ENCODE results near the gene GREB1. TPM values are rescaled to one million over a fixed set of nuclear protein-coding genes. Genes with fewer than 3 reads are reported as not detected.

The GREB1 gene
- total RNA-seq, 2 donors from 2014 or later = 3.1 to 7.6 TPM

DNA sequence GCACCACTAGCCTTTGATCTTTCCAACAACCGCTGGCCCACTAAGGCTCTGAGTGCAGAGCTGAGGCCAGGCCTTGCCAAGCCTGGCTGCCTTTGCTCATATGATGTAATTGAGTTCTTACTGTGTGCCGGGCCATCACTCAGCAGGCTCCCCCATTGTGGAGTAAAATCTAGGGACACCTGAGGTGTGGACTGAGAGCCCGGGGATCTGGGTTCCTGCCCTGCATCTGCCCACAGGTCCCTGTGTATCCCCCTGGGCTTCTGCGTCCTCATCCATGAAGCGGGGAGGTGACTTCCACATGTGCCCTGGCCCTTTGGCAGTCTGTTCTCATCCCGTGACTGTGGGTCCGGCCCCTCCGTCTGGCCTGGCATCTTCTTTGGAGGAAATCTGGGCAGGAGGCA is 33.8 kb downstream of the GREB1 start:
- H3K36me3 ChIP-seq = no peaks in the 10 kb centered on the region
- H3K4me3 ChIP-seq = no peak overlapping the region
- H3K4me1 ChIP-seq = no peaks in the 10 kb centered on the region
- no peaks in the 10 kb centered on the region for H3K27me3 ChIP-seq
- no peak overlapping the region for H3K27ac ChIP-seq
- TF ChIP-seq, protein P1, sequence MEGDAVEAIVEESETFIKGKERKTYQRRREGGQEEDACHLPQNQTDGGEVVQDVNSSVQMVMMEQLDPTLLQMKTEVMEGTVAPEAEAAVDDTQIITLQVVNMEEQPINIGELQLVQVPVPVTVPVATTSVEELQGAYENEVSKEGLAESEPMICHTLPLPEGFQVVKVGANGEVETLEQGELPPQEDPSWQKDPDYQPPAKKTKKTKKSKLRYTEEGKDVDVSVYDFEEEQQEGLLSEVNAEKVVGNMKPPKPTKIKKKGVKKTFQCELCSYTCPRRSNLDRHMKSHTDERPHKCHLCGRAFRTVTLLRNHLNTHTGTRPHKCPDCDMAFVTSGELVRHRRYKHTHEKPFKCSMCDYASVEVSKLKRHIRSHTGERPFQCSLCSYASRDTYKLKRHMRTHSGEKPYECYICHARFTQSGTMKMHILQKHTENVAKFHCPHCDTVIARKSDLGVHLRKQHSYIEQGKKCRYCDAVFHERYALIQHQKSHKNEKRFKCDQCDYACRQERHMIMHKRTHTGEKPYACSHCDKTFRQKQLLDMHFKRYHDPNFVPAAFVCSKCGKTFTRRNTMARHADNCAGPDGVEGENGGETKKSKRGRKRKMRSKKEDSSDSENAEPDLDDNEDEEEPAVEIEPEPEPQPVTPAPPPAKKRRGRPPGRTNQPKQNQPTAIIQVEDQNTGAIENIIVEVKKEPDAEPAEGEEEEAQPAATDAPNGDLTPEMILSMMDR (IDR thresholded peaks at IDR 0.05) = no peak
- H3K9me3 ChIP-seq = no peaks in the 10 kb centered on the region
- no peak for DNase-seq (ENCODE audit: low spot score)

DNA sequence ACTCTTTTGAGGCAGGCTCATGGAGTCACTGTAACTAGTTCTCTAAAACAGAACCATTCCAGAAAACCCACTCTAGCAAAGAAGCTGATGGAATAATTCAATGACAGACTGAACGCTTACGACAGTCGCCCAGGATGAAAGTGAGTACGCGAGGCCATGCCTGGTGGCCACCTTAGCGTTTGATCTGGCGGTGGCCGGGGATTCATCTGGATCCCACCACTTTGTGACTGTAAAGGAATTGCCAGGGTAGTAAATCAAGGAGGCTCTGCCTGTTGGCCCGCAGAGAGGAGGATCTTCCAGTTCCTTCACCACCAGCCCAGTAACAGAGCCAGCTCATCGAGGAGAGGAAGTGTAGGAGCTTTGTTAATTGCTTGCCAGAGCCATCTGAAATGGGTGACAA is 34.6 kb downstream of the GREB1 start:
- no peak for DNase-seq (ENCODE audit: low spot score)
- no peaks in the 10 kb centered on the region for H3K9me3 ChIP-seq
- TF ChIP-seq, protein P1 (IDR thresholded peaks at IDR 0.05) = no peak
- H3K27ac ChIP-seq = no peak overlapping the region
- no peaks in the 10 kb centered on the region for H3K4me1 ChIP-seq
- H3K27me3 ChIP-seq = no peaks in the 10 kb centered on the region
- no peaks in the 10 kb centered on the region for H3K36me3 ChIP-seq
- H3K4me3 ChIP-seq = no peak overlapping the region

DNA sequence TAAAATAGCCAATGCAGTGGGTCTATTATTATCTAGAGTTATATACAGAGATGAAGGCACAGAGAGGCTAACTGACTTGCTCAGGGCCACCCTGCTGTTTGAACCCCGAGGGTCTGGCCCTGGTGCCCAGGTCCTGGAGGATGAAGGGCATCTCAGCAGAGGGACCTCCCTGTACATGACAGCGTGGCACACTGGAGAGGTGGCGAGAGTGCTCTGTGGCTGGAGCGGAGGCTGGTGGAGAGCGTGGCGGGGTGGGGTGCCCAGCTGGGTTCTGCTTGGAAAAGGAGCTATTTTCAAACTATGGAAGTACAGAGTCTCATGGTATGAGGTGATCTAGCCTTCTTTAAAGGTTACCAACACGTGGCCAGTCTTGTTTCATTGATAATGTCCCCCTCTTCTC is 35.8 kb downstream of the GREB1 start:
- H3K27ac ChIP-seq = no peak overlapping the region
- no peaks in the 10 kb centered on the region for H3K36me3 ChIP-seq
- TF ChIP-seq, protein P1 (IDR thresholded peaks at IDR 0.05) = no peak
- no peaks in the 10 kb centered on the region for H3K27me3 ChIP-seq
- no peak overlapping the region for H3K4me3 ChIP-seq
- H3K4me1 ChIP-seq = no peaks in the 10 kb centered on the region
- DNase-seq (ENCODE audit: low spot score) = no peak
- no peaks in the 10 kb centered on the region for H3K9me3 ChIP-seq

DNA sequence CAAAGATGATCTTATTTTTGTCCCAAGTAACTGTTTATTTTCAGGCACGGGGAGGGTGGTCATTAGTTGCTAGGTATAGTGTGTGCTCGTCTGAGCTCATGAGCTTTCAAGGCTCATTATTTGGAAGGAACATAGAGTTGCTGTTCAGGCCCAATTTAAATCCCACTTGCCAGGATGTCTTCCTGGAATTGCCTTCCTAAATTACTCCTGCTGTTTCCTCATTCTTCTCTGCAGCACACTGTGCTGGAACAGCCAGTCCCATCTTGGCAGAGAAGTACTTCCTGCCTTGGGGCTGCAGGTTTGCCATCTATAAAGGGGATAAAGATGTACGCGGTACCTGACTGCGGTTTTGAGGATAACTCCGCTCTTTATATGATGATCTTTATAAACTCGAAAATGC is 37.3 kb downstream of the GREB1 start:
- H3K36me3 ChIP-seq = no peaks in the 10 kb centered on the region
- no peaks in the 10 kb centered on the region for H3K27me3 ChIP-seq
- no peak for DNase-seq (ENCODE audit: low spot score)

DNA sequence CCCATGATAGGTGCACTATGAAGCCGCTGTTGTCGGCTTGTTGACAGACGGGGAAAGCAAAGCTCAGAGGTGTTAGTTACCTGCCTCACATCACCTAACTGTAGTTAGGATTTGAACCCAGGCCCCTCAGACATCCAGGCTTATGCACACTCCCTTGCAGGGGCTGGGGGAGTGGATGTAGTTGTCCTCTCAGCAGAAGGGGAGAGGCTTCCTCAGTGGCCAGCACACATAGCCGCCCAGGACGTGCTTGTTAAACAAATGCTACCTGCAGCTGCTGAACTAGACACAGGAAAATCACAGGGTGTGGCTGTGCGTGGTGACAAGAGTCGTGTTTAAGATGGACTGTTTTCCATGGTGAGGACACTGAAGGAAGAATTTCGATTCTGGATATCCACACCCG is 39.2 kb downstream of the GREB1 start:
- Histone ChIP-seq H3K27ac (no peak overlapping the region), H3K4me3 (no peak overlapping the region), H3K27me3 (no peaks in the 10 kb centered on the region), H3K9me3 (no peaks in the 10 kb centered on the region), H3K36me3 (no peaks in the 10 kb centered on the region), H3K4me1 (no peaks in the 10 kb centered on the region)
- TF ChIP-seq, protein P1 (IDR thresholded peaks at IDR 0.05) = no peak
- no peak for DNase-seq (ENCODE audit: low spot score)

More for the DNA sequence above, 37.3 kb downstream of the GREB1 start:
- TF ChIP-seq, protein P1 (IDR thresholded peaks at IDR 0.05) = no peak
- Histone ChIP-seq H3K4me1 (no peaks in the 10 kb centered on the region), H3K4me3 (no peak overlapping the region), H3K27ac (no peak overlapping the region), H3K9me3 (no peaks in the 10 kb centered on the region)

DNA sequence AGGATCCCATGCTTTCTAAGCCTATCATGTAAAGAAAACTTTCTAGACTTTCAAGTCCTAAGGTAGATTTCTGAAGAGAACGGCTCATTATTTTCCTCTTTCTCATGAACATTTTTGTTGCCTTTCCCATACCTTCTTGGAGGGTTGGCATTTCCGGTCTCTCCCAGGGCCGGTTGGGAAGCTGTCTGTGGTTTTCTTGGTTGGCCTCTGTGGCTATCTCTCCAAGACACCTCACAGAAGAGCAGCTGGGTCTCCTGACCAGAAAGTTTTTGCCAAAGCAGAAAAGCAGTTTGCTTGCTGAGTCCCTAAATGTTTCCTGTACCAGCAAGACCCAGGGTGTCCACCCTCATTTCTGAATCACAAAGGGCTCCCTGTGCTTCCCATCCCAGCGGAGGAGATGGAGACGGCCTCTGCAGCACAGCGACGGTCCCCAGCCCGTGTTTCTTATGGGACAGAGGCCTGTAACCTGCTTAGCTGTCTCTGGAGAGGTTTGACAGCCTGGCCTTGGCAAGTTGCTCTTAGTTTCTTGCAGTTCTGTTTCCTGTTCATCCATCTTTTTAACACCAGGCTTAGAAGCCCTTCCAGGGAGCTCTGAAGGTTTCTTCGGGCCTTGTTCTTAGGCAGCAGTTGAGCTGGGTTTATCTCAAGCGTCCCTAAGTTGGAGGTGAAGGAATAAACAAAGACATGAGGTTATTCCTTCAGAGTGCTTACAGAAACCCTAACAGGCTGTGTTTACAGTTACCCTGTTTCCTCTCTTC is 39.8 kb downstream of the GREB1 start:
- Histone ChIP-seq H3K4me1 (no peaks in the 10 kb centered on the region), H3K4me3 (no peak overlapping the region), H3K9me3 (no peaks in the 10 kb centered on the region), H3K36me3 (no peaks in the 10 kb centered on the region), H3K27me3 (no peaks in the 10 kb centered on the region), H3K27ac (no peak overlapping the region)
- no peak for DNase-seq (ENCODE audit: low spot score)
- TF ChIP-seq, protein P1 (IDR thresholded peaks at IDR 0.05) = no peak
